Common myeloid progenitor, CD34-positive (primary cell): Measurements from ENCODE around the gene MFAP2.

Source experiments
- CTCF ChIA-PET: fragments of 350-600 bp; sonication (Branson Sonifier 250); formaldehyde crosslinking; loops from one replicate; lab custom pipeline; 2021; ENCODE audit warnings: antibody characterized with exemption; lab: Charles Lee
- POLR2A ChIA-PET: fragments of 350-600 bp; sonication (Branson Sonifier 250); formaldehyde crosslinking; loops from one replicate; lab custom pipeline; 2021; ENCODE audit warnings: antibody characterized with exemption; lab: Charles Lee
- DNase-seq, 3 donors: peaks; one replicate each; pipeline versions ENCODE4 v3.0.0 to v3.0.0-alpha.2; 2013
- H3K27ac ChIP-seq, 2 experiments: 1 replicate in 1 of 2; 2 replicates in 1 of 2; pipeline ENCODE4 v1.7.0; 2013; ENCODE audit warnings: inconsistent platforms in 2 of 2, low read length in 2 of 2, mild to moderate bottlenecking in 2 of 2, low read depth in 1 of 2, moderate library complexity in 1 of 2; ENCODE audit not compliant: severe bottlenecking in 2 of 2, insufficient read depth in 1 of 2, poor library complexity in 1 of 2
- H3K27me3 ChIP-seq, 5 experiments: replicated peaks in 2 of 5; 1 replicate in 3 of 5; 2 replicates in 2 of 5; pipeline versions ENCODE4 v1.6.1 to v1.7.0; 2013; ENCODE audit warnings: low read length in 4 of 5, mild to moderate bottlenecking in 2 of 5, moderate library complexity in 2 of 5, inconsistent platforms in 1 of 5; ENCODE audit not compliant: insufficient read depth in 5 of 5, control insufficient read depth in 4 of 5
- H3K36me3 ChIP-seq, 4 experiments: 1 replicate in 2 of 4; 2 replicates in 2 of 4; pipeline versions ENCODE4 v1.6.1 to v1.7.0; 2013; ENCODE audit warnings: low read length in 3 of 4, control low read depth in 1 of 4, mild to moderate bottlenecking in 1 of 4; ENCODE audit not compliant: control insufficient read depth in 4 of 4, insufficient read depth in 4 of 4
- H3K4me1 ChIP-seq, 4 experiments: 1 replicate in 3 of 4; 2 replicates in 1 of 4; pipeline versions ENCODE4 v1.6.1 to v1.7.1; 2013; ENCODE audit warnings: low read length in 3 of 4, mild to moderate bottlenecking in 3 of 4, control low read depth in 1 of 4, inconsistent platforms in 1 of 4, moderate library complexity in 1 of 4; ENCODE audit not compliant: control insufficient read depth in 4 of 4, insufficient read depth in 4 of 4; ENCODE audit errors: control extremely low read depth in 1 of 4
- H3K4me3 ChIP-seq, 7 experiments: 1 replicate in 4 of 7; 2 replicates in 3 of 7; pipeline versions ENCODE4 v1.5.1 to v1.7.0; 2013; ENCODE audit warnings: mild to moderate bottlenecking in 7 of 7, low read length in 6 of 7, moderate library complexity in 6 of 7, inconsistent platforms in 2 of 7, low read depth in 2 of 7, control low read depth in 1 of 7; ENCODE audit not compliant: insufficient read depth in 4 of 7, control insufficient read depth in 1 of 7; ENCODE audit errors: extremely low read depth in 1 of 7
- H3K9me3 ChIP-seq, 5 experiments: 1 replicate in 4 of 5; 2 replicates in 1 of 5; pipeline versions ENCODE4 v1.6.1 to v1.7.1; 2013; ENCODE audit warnings: low read length in 4 of 5, mild to moderate bottlenecking in 2 of 5, inconsistent platforms in 1 of 5, low read depth in 1 of 5, moderate library complexity in 1 of 5; ENCODE audit not compliant: control insufficient read depth in 4 of 5, insufficient read depth in 2 of 5; ENCODE audit errors: control extremely low read depth in 1 of 5
- WGBS: methylation state at CpG from one replicate; pipeline ENCODE4 v1.1.5; 2013; ENCODE audit not compliant: insufficient coverage; 5-methylcytosine and 5-hydroxymethylcytosine counted together

Gene MFAP2

GRCh38 chr1:16927256-16927655 lies 53.2 kb downstream of the MFAP2 start:
- H3K36me3 ChIP-seq = peaks cover 0 to 5% (median 1%) of the 10 kb centered on the region in 4 experiments
- ChIA-PET CTCF (interaction anchor here (1.2 kb wide), 1 partner anchor 33 kb away, joined by 3 read pairs; no protein-coding TSS in a partner anchor), POLR2A (no interaction called here)
- no peaks in the 10 kb centered on the region for H3K9me3 ChIP-seq
- DNase-seq = no peak
- H3K27me3 ChIP-seq = no peaks in the 10 kb centered on the region
- H3K4me1 ChIP-seq = peaks cover 0 to 4% (median 2%) of the 10 kb centered on the region in 4 experiments
- H3K4me3 ChIP-seq = no peak overlapping the region
- no peak overlapping the region for H3K27ac ChIP-seq
- 88% methylated on average over 14 of the region's 14 CpGs for WGBS

- POLR2A ChIA-PET = no interaction called here
- peaks cover 0 to 11% (median 9%) of the 10 kb centered on the region in 4 experiments for H3K4me1 ChIP-seq
- H3K36me3 ChIP-seq = peaks cover 0 to 5% (median 1%) of the 10 kb centered on the region in 4 experiments
- 93% methylated on average over 9 of the region's 10 CpGs for WGBS
- H3K4me3 ChIP-seq = no peak overlapping the region
- H3K27me3 ChIP-seq = no peaks in the 10 kb centered on the region
- DNase-seq = no peak
- H3K27ac ChIP-seq = no peak overlapping the region
- no peaks in the 10 kb centered on the region for H3K9me3 ChIP-seq
- CTCF ChIA-PET = no interaction called here
Measured at GRCh38 chr1:16926491-16927073, 53.8 kb downstream of the MFAP2 start.

GRCh38 chr1:16925635-16926490 lies 54.6 kb downstream of the MFAP2 start:
- Histone ChIP-seq H3K27ac (no peak overlapping the region), H3K4me3 (no peak overlapping the region), H3K36me3 (peaks cover 0 to 2% (median 0%) of the 10 kb centered on the region in 4 experiments), H3K9me3 (no peaks in the 10 kb centered on the region), H3K4me1 (peaks cover 0 to 16% (median 13%) of the 10 kb centered on the region in 4 experiments), H3K27me3 (no peaks in the 10 kb centered on the region)
- WGBS = 93% methylated on average over 13 of the region's 13 CpGs
- ChIA-PET POLR2A (no interaction called here), CTCF (interaction anchor here (0.9 to 2.3 kb wide), 2 partner anchors 10 kb away, joined by 3 to 6 read pairs; no protein-coding TSS in a partner anchor)
- no peak for DNase-seq

GRCh38 chr1:16924919-16925477 lies 55.4 kb downstream of the MFAP2 start:
- POLR2A ChIA-PET = no interaction called here
- Histone ChIP-seq H3K4me1 (peaks cover 0 to 16% (median 13%) of the 10 kb centered on the region in 4 experiments), H3K4me3 (no peak overlapping the region), H3K27ac (no peak overlapping the region), H3K36me3 (no peaks in the 10 kb centered on the region), H3K9me3 (no peaks in the 10 kb centered on the region), H3K27me3 (no peaks in the 10 kb centered on the region)
- CTCF ChIA-PET = interaction anchor here (0.9 to 2.3 kb wide), 2 partner anchors 10 kb away, joined by 3 to 6 read pairs; no protein-coding TSS in a partner anchor
- DNase-seq = no peak
- 96% methylated on average over 13 of the region's 13 CpGs for WGBS
